ENCODE data around the gene USP47. TPM values are rescaled to one million over a fixed set of nuclear protein-coding genes. Genes with fewer than 3 reads are reported as not detected.

Gene USP47
- polyA plus RNA-seq, 1 experiment = 15.0 TPM

- POLR2A ChIA-PET = interaction anchor here (0.5 kb wide), 2 partner anchors 38 to 688 kb away, joined by 4 read pairs; no protein-coding TSS in a partner anchor
- CTCF ChIA-PET = interaction anchor here (0.6 to 1.7 kb wide), 8 partner anchors 14 to 439 kb away, joined by 3 to 5 read pairs (median 4); no protein-coding TSS in a partner anchor
These were observed 743 bp downstream of the USP47 start for GRCh38 chr11:11842421-11843008.

GRCh38 chr11:11843211-11843621 is 1.4 kb downstream of the USP47 start:
- peak; percentile 37 for DNase-seq (ENCODE audit: low read depth)
- ChIA-PET POLR2A (interaction anchor here (0.5 kb wide), 1 partner anchor 30 kb away, joined by 3 read pairs; no protein-coding TSS in a partner anchor), CTCF (interaction anchor here (0.5 to 1.7 kb wide), 8 partner anchors 14 to 438 kb away, joined by 3 to 5 read pairs (median 4); no protein-coding TSS in a partner anchor)
- Histone ChIP-seq H3K36me3 (ENCODE audit: control insufficient read depth, insufficient read depth, low read length) (no peaks in the 10 kb centered on the region), H3K27me3 (ENCODE audit: control insufficient read depth, insufficient read depth, low read length) (no peaks in the 10 kb centered on the region), H3K4me3 (ENCODE audit: low read depth, low read length) (peak overlapping the region; percentile 84)
- no peak for TF ChIP-seq CTCF (IDR thresholded peaks at IDR 0.05; ENCODE audit: insufficient read depth, low read depth, low read length)

More at GRCh38 chr11:11842421-11843008, 743 bp downstream of the USP47 start:
- DNase-seq (ENCODE audit: low read depth) = peak; percentile 41
- Histone ChIP-seq H3K4me3 (ENCODE audit: low read depth, low read length) (peak overlapping the region; percentile 84), H3K36me3 (ENCODE audit: control insufficient read depth, insufficient read depth, low read length) (no peaks in the 10 kb centered on the region), H3K27me3 (ENCODE audit: control insufficient read depth, insufficient read depth, low read length) (no peaks in the 10 kb centered on the region)
- no peak for TF ChIP-seq CTCF (IDR thresholded peaks at IDR 0.05; ENCODE audit: insufficient read depth, low read depth, low read length)

- POLR2A ChIA-PET = interaction anchor here (0.5 kb wide), 1 partner anchor 30 kb away, joined by 3 read pairs; no protein-coding TSS in a partner anchor
- Histone ChIP-seq H3K27me3 (ENCODE audit: control insufficient read depth, insufficient read depth, low read length) (no peaks in the 10 kb centered on the region), H3K4me3 (ENCODE audit: low read depth, low read length) (peak overlapping the region; percentile 84), H3K36me3 (ENCODE audit: control insufficient read depth, insufficient read depth, low read length) (no peaks in the 10 kb centered on the region)
- no peak for TF ChIP-seq CTCF (IDR thresholded peaks at IDR 0.05; ENCODE audit: insufficient read depth, low read depth, low read length)
- CTCF ChIA-PET = interaction anchor here (0.5 to 1.7 kb wide), 7 partner anchors 13 to 438 kb away, joined by 3 to 5 read pairs (median 4); no protein-coding TSS in a partner anchor
- DNase-seq (ENCODE audit: low read depth) = no peak
These were observed 1.9 kb downstream of the USP47 start for GRCh38 chr11:11843642-11844041.

- no peak for DNase-seq (ENCODE audit: low read depth)
- CTCF ChIA-PET = interaction anchor here (1.3 to 1.7 kb wide), 3 partner anchors 27 to 48 kb away, joined by 3 to 5 read pairs (median 3); no protein-coding TSS in a partner anchor
These were observed 2.5 kb downstream of the USP47 start for GRCh38 chr11:11844272-11844671.

More at GRCh38 chr11:11844272-11844671, 2.5 kb downstream of the USP47 start:
- H3K36me3 ChIP-seq (ENCODE audit: control insufficient read depth, insufficient read depth, low read length) = no peaks in the 10 kb centered on the region
- H3K27me3 ChIP-seq (ENCODE audit: control insufficient read depth, insufficient read depth, low read length) = no peaks in the 10 kb centered on the region
- peak overlapping the region; percentile 84; the same call in 1 of the 2 replicates for H3K4me3 ChIP-seq (ENCODE audit: low read depth, low read length)
- POLR2A ChIA-PET = no interaction called here
- TF ChIP-seq CTCF (IDR thresholded peaks at IDR 0.05; ENCODE audit: insufficient read depth, low read depth, low read length) = no peak

Measured in BJ (cell line).